Muscle of leg (tissue), 11 donors: ENCODE results near the gene NATD1. TPM values are rescaled to one million over a fixed set of nuclear protein-coding genes. Genes with fewer than 3 reads are reported as not detected.

Experiments used
- DNase-seq: peaks from one replicate; pipeline ENCODE4 v3.0.0; 2013
- H3K27ac ChIP-seq: one replicate; pipeline ENCODE4 v1.5.1; 2013; ENCODE audit warnings: mild to moderate bottlenecking, low read length, control low read depth
- H3K27me3 ChIP-seq: one replicate; pipeline ENCODE4 v1.6.1; 2013; ENCODE audit warnings: low read length; ENCODE audit not compliant: control insufficient read depth, insufficient read depth
- H3K36me3 ChIP-seq: one replicate; pipeline ENCODE4 v1.6.1; 2013; ENCODE audit warnings: low read length; ENCODE audit not compliant: control insufficient read depth, insufficient read depth
- H3K4me1 ChIP-seq: one replicate; pipeline ENCODE4 v1.6.1; 2013; ENCODE audit warnings: low read length; ENCODE audit not compliant: control insufficient read depth, insufficient read depth
- H3K4me3 ChIP-seq: one replicate; pipeline ENCODE4 v1.5.1; 2013; ENCODE audit warnings: low read length, control low read depth
- H3K9me3 ChIP-seq: replicated peaks from 2 replicates; pipeline ENCODE4 v1.6.1; 2013; ENCODE audit warnings: low read depth, low read length; ENCODE audit not compliant: control insufficient read depth
- WGBS: methylation state at CpG from one replicate; pipeline ENCODE4 v1.1.5; 2013; ENCODE audit warnings: missing lambda C conversion rate; ENCODE audit not compliant: insufficient coverage; 5-methylcytosine and 5-hydroxymethylcytosine counted together
- polyA plus RNA-seq, 8 donors: library from polyadenylated mRNA; unstranded; fragments of 120-200 nt; gene quantifications; one replicate each; pipeline versions ENCODE4 v1.2.1 to v1.2.3, GENCODE V29; 2013; ENCODE audit warnings: inconsistent platforms in 1 of 8, low replicate concordance in 1 of 8; ENCODE audit not compliant: insufficient read length in 8 of 8, insufficient read depth in 1 of 8
- total RNA-seq: library from RNA; stranded (reverse); fragments of 120-200 nt; gene quantifications from one replicate; pipeline ENCODE4 v1.2.4, GENCODE V29; 2013

NATD1 gene
- total and polyA plus RNA-seq, 9 donors = 8.7 to 17.2 (median 15.9) TPM

GRCh38 chr17:21214777-21215541 is 38.3 kb downstream of the NATD1 start:
- WGBS = 7% methylated on average over 19 of the region's 23 CpGs
- peak; percentile 48 for DNase-seq
- H3K9me3 ChIP-seq = no peaks in the 10 kb centered on the region
- peak overlapping the region; percentile 96 for H3K27ac ChIP-seq
- H3K36me3 ChIP-seq = peaks cover 22% of the 10 kb centered on the region
- H3K4me3 ChIP-seq = peak overlapping the region; percentile 98
- peaks cover 41% of the 10 kb centered on the region for H3K4me1 ChIP-seq
- H3K27me3 ChIP-seq = no peaks in the 10 kb centered on the region

- peak within 1 kb of the TSS; percentile 98 for H3K4me3 ChIP-seq
- H3K36me3 ChIP-seq = peaks cover 30% of the 10 kb centered on the region
- H3K27me3 ChIP-seq = no peaks in the 10 kb centered on the region
- peak; percentile 99 for DNase-seq
- peak within 1 kb of the TSS; percentile 96 for H3K27ac ChIP-seq
- no peaks in the 10 kb centered on the region for H3K9me3 ChIP-seq
- under 1% methylated on average over 75 of the region's 76 CpGs for WGBS
- H3K4me1 ChIP-seq = peaks cover 48% of the 10 kb centered on the region
Observed at GRCh38 chr17:21214015-21214776, 39.0 kb downstream of the NATD1 start, which contains the start of gene TMEM11. Gene TMEM11 (minus strand): TSS chr17:21214161. CDS start chr17:21214152, 9 bp downstream.

- 0% methylated on average over 35 of the region's 35 CpGs for WGBS
Observed at GRCh38 chr17:21213638-21214014, 39.6 kb downstream of the NATD1 start.

GRCh38 chr17:21212826-21213637 is 40.2 kb downstream of the NATD1 start:
- Histone ChIP-seq H3K4me3 (peak overlapping the region; percentile 98), H3K4me1 (peaks cover 51% of the 10 kb centered on the region), H3K27ac (peak overlapping the region; percentile 96), H3K27me3 (no peaks in the 10 kb centered on the region), H3K9me3 (no peaks in the 10 kb centered on the region), H3K36me3 (peaks cover 38% of the 10 kb centered on the region)
- 3% methylated on average over 15 of the region's 18 CpGs for WGBS
- peak; percentile 79 for DNase-seq

More at GRCh38 chr17:21213638-21214014, 39.6 kb downstream of the NATD1 start:
- Histone ChIP-seq H3K4me1 (peaks cover 51% of the 10 kb centered on the region), H3K27me3 (no peaks in the 10 kb centered on the region), H3K36me3 (peaks cover 35% of the 10 kb centered on the region), H3K4me3 (peak overlapping the region; percentile 98), H3K27ac (peak overlapping the region; percentile 96), H3K9me3 (no peaks in the 10 kb centered on the region)
- no peak for DNase-seq

GRCh38 chr17:21211825-21212479 is 41.3 kb downstream of the NATD1 start:
- Histone ChIP-seq H3K4me3 (no peak overlapping the region), H3K27ac (no peak overlapping the region)

GRCh38 chr17:21210411-21211076 is 42.7 kb downstream of the NATD1 start:
- 58% methylated on average over 14 of the region's 15 CpGs for WGBS
- H3K4me3 ChIP-seq = no peak overlapping the region
- peaks cover 33% of the 10 kb centered on the region for H3K36me3 ChIP-seq
- H3K27ac ChIP-seq = peak overlapping the region; percentile 15
- no peaks in the 10 kb centered on the region for H3K9me3 ChIP-seq
- no peaks in the 10 kb centered on the region for H3K27me3 ChIP-seq
- DNase-seq = no peak
- peaks cover 47% of the 10 kb centered on the region for H3K4me1 ChIP-seq

More at GRCh38 chr17:21211825-21212479, 41.3 kb downstream of the NATD1 start:
- WGBS = 72% methylated on average over 4 of the region's 9 CpGs
- Histone ChIP-seq H3K9me3 (no peaks in the 10 kb centered on the region), H3K36me3 (peaks cover 38% of the 10 kb centered on the region), H3K27me3 (no peaks in the 10 kb centered on the region), H3K4me1 (peaks cover 51% of the 10 kb centered on the region)
- DNase-seq = no peak

- Histone ChIP-seq H3K36me3 (peaks cover 33% of the 10 kb centered on the region), H3K4me3 (no peak overlapping the region)
- WGBS = 80% methylated on average over 13 of the region's 17 CpGs
Observed at GRCh38 chr17:21209511-21210175, 43.6 kb downstream of the NATD1 start.

GRCh38 chr17:21208352-21208751 is 44.9 kb downstream of the NATD1 start:
- H3K9me3 ChIP-seq = no peaks in the 10 kb centered on the region
- peaks cover 44% of the 10 kb centered on the region for H3K4me1 ChIP-seq
- peaks cover 34% of the 10 kb centered on the region for H3K36me3 ChIP-seq
- no peak for DNase-seq
- WGBS = 58% methylated on average over 3 of the region's 7 CpGs
- H3K27ac ChIP-seq = no peak overlapping the region
- no peaks in the 10 kb centered on the region for H3K27me3 ChIP-seq
- H3K4me3 ChIP-seq = no peak overlapping the region

More at GRCh38 chr17:21209511-21210175, 43.6 kb downstream of the NATD1 start:
- no peak for DNase-seq
- Histone ChIP-seq H3K4me1 (peaks cover 44% of the 10 kb centered on the region), H3K27me3 (no peaks in the 10 kb centered on the region), H3K27ac (peak overlapping the region; percentile 29), H3K9me3 (no peaks in the 10 kb centered on the region)

- Histone ChIP-seq H3K4me3 (no peak overlapping the region), H3K36me3 (peaks cover 35% of the 10 kb centered on the region), H3K27ac (no peak overlapping the region), H3K27me3 (no peaks in the 10 kb centered on the region), H3K4me1 (peaks cover 27% of the 10 kb centered on the region), H3K9me3 (no peaks in the 10 kb centered on the region)
- WGBS = 74% methylated on average over 7 of the region's 9 CpGs
- DNase-seq = no peak
Observed at GRCh38 chr17:21204935-21205334, 48.3 kb downstream of the NATD1 start.
